OCI-M1 (cell line): ENCODE results near the gene ASTN1.

Experiments
- DNase-seq: peaks from one replicate; lab custom pipeline; 2025; lab: John Stamatoyannopoulos, UW

The ASTN1 gene

DNA sequence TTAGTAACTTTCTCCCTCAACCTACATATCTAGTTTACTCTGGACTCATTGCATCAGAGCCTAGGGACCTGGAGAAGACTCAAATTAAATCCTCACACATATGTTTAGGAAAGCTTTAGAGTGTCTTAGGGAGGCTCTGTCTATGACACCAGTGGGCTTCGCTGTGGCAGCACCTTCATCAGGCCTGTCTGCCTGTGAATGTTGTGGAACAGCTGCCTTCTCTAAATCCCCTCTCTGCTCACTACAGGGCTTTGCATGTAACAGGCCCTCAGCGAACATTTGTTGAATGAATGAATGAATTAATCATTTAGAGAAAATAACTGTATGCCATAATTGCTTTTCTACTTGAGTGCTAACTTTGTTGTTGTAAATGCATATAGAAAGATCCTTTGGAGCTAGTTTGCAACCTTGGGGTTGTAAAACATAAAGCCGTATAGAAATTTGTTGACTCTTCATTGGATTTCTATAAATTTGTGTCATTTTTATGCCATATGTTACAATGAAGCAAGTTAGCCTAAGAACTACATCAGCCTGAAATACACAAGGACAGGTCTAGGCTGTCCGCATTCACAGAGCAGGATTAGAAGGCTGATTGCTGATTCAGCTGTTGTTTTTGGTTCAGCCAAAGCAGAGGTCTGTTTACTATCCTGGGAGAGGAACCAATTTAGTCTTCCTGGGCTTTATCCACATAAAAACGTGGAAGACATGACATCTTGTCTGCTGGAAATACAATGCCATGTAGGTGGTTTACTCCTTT is 238.0 kb downstream of the ASTN1 start:
- DNase-seq: no peak

DNA sequence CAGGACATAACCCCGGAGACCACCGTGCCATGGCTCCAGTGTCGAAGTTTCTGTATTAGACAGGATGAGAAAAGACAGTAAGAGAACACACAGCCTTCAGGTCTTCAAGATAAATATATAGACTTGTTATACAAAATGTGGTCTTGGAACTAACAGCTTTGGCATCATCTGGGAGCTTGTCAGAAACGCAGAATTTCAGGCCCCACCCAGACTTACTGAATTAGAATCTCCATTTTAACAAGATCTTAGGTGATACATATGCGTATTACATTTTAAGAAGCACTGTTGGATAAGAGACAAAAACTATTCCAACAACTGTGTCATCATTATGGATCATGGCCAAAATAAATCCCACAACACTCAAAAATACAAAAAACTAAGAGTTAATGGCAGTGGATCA is 239.3 kb downstream of the ASTN1 start:
- DNase-seq: no peak

DNA sequence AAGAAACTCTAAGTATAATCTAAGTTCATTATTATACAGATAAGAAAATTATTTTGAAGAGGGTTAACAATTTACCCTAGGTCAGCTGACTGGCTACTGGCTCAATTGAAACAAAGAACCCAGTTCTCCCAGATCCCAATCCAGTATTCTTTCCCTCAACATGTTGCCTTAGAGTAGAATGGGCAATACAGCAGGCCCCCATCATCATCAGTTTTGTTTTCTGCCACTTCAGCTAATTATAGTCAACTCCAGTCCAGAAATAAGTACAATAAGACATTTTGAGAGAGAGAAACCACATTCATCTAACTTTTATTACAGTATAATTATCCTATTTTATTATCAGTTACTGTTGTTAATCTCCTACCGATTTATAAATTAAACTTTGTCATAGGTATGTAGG is 241.2 kb downstream of the ASTN1 start:
- DNase-seq: no peak

DNA sequence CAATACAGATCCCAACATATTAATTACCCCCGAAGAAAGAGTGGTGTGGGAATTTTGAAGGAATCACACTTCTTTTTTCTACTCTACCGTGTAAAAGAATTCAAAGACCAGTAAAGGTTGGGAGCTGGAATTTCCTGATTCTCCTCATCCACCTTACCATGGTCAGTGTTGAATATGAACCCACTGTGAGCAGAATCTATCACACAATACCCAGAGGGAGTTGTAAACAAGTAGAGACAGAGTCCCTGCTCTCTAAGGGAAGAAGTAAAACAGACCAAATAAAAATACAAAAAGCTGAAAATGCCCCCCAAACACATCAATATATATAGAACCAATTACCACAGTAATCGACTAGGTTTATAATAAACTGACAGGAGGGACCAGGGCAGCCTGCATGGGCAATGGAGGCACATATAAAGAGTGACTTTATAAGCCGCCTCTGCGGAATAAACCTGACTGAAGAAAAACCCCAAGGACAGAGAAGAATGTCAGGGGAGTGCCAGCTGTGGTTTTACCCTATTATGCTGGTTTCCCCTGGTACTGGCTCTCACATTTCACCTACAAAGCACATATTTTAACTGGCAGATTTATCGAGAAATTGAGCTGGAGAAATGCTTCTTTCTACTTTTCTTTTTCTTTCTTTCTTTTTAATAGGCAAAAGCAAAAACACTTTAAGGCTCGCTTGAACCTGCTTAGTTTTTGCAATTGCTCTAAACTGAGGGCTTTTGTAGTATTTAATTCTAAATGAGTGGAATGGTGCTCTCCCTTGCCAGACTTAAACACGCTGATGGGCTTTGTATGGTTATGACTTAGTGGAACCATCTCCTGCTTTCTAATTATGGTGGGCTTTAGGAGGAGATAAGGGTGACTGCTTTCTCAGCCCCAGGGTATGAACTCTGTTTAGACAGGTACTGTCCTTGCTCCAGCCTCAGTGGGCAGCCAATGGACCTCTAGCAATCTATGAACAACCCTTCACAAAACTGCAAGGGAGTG is 244.8 kb downstream of the ASTN1 start:
- DNase-seq: no peak

DNA sequence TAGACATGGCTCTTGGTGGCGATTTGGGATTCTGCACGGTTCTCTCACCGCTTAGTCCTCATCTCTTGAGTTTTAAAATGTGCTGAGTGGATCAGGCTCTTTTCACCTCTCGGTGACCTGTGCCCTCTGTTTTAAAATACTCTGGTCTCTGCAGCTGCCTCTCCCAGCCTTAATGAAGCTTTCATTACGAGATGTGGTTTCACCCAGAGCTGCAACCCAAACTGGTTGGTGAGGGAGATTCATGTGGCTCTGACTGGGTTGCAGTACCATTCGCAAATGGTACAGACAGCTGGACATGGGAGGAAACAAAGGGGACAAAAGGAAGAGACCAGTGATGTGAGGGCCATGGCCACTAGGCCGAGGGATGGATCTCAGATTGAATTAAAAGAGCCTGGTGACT is 258.9 kb downstream of the ASTN1 start:
- DNase-seq: no peak

DNA sequence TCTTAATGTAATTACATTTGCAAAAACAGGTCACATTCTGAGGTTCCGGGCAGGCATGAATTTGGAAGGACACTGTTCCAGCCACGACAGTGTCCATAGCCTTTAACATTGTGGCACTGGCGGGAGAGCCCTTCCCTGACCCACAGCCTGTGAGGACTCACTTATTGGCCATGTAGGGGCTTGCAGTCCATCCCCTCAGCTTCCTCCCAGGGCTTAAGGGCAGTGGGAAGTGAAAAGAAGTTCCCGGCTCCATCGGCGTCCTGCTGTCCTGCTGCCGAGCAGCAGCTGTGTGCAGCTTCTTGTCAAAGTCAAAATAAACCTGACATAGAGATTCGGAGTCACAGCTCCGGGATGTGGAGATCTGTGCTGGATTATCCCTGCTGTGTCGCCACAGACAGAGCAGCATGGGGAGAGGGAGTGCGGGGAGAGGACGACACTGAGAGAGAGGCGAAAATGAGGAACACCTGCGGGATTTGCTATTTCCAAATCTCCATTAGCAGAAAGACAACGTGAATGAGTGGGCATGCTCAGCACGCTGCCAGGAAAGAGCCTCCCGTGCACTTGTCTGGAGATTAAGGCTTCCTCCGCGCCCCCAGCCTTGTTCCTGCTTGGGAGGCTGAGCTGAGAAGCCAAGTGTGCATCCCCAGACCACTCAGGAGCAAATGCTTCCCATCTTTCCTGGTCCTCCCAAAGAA is 260.3 kb downstream of the ASTN1 start:
- DNase-seq: no peak

DNA sequence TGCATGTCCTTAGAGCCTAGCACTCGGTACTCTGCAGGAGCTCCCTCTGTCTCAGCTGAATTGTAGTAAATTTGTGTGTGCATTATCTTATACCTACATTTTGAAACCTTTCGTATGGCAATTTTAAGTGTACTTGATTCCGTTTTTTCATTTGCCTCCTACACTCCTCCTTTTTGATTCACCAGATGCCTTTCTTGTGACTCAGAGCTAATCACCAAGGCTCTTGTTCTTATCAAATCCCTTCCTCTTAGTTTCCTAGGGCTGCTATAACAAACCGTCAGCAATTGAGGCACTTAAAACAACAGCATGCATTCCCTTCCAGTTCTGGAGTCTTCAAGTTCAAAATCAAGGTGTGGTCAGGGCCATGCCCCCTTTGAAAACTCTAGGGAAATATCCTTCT is 261.0 kb downstream of the ASTN1 start:
- no peak for DNase-seq

DNA sequence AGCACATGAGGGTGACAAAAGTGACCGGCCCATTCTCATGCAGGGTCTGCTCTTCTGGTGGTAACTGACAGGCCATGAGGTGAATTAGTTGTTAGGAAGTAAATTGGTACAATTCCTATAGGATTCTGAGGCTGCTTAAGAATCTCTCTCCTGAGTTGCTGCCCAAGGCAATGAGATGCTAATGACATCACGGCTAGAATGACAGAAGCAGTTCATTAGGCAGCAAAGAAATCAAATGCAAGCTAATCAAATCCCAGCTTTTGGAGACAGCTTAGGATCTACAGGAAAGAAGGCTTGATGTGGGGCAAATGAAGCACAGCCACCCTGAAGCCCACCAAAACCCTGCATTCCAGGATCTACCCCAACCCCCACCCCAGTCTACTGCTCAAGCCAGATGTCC is 265.2 kb downstream of the ASTN1 start:
- DNase-seq: no peak

DNA sequence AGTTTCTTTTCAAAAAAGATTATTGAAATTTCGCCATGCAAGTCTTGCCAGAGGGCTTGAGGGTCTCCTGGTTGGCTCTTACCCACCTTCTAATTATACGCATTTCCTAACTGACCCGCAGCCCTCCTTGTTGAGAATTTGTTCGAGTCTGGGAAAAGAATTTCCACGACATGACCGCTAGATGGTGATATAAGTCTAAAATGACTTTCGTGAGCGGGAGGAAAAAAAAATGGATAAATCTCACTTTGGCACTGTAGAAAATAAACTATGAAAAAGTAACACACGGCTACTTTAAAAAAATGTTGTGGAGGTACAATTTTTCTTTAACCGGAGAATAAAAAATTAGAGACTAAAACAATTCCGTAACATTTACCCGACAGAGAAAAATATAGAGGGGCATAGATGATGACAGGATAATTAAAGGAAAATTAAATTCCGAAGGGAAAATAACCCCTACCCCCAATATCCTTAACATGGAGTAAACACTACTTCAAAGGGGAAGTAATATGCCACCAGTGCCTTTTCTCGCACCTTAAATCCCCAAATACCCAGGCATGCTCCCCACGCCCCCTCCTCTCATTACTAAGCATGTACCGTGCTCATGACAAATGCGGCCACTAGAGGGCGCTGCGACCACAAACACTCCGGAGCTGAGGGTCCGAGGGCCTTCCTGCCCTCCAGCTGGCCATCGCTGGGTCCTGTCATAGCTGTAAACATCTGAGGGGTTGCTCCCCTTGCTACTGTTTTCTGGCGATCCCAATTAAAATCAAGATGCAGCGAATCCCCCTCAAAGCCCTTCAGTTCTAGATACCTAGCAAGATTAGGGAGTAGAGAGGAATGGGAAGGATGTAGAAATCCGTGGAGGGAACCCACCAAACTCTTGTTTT is 266.9 kb downstream of the ASTN1 start:
- peak; percentile 79 for DNase-seq

DNA sequence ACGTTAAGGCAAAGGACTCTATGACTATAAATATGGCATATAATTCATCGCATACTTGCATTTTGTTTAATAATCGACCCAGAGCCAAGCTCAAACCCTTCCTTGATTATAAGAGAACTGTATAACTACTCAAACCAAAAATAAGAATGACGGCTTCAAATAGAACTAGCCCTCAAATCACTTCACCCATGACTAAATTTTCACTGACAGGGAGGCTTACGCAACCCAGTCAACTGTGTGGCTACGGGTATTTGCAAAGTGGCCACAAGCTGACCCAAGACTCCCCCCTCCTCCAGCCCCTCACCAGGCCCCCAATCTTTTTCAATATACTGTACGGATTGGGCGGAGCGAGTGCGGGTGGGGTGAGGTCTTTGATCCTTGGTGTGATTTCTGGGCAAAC is 268.3 kb downstream of the ASTN1 start:
- DNase-seq: no peak

DNA sequence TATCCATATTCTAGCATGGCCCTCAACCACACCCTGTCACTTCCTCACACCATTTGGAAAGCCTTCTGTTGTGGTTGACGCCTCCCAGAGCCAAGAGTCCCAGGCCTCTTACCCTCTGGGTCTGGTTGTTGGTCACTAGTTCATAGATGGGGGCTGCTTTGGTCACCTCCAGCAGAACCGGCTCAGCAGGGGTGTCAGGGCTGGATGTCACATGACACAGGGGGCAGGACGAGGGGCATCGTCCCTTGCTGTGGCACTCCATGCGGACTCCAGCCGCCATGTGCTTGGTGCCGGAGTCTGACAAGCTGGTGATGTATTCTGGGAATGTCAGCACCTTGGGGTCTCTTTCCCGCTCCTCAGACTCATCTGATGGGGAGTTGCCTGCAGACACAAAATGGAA is 270.1 kb downstream of the ASTN1 start:
- no peak for DNase-seq

DNA sequence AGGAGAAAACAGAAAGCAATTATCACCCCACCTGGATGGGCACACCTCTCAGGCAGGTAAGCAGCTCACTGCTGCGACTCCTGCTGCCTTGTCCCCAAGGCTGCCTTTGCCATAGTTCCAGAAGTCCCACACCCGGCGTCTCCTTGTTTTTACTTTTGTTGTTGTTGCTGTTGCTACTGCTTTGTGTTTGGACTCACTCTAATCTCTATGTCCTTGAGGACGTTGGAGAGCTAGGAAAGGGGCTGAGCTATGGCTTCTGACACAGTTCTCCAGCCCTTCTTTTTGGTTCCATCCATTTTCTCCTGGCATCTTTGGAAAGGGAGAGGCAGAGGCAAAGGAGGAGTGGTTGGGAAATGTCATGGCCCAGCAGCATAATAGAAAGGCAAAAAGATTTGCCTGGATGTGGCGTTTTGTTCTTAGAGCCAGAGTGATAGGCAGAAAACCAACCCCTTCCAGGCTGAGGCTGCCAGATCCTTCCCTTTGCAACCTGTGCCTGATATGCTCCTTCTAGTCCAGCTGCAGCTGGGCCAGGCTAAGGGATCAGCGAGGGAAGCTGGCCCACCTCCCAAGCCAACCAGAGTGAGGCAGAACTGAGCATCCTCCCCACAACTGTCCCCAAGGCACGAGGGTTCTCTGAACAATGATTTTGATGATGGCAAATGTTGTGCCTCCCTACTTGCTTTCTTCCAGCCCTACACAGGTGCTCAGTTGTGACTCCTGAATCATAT is 270.7 kb downstream of the ASTN1 start:
- DNase-seq: no peak

DNA sequence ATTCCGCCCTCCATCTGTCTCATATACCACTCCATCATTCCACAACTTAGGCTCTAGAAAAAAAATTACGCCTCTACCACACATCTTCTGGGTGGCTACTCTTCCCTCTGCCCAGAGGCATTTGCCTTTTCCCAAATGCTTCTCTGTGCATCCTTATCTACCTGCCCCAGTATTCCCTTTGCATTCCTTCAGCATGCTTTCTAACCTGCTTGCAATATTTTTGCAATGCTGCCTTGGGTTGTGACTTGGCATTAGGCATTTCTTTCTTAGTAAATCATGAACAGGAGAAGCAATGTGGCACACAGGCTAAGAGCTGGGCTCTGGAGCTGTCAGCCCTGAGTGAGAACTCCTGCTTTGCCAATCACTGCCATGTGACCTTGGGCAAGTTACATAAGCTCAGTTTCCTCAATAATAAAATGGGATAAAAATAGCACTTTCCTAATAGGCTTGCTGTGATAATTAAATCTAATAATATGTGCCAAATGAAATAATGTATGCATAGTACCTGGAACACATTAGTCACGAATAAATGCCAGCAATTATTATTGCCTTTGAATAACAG is 276.0 kb downstream of the ASTN1 start:
- DNase-seq: no peak

DNA sequence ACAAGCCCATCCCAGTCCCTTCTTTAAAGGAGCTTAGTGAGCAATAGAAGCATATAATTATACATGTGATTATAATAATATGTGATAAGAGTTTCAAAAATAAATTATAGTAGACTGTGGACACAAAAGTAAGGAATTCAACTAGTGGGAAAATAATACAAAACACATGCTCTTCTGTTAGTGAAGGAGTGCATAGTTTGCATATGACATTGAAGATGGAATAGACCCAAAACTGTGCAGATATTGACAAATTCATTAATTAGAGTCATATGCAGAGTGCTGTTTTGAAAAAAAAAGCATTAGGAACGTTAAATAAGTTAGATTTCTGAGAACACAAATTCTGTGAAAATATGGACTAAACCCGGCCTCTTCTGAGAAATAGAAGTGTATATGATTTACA is 278.8 kb downstream of the ASTN1 start:
- DNase-seq: no peak

DNA sequence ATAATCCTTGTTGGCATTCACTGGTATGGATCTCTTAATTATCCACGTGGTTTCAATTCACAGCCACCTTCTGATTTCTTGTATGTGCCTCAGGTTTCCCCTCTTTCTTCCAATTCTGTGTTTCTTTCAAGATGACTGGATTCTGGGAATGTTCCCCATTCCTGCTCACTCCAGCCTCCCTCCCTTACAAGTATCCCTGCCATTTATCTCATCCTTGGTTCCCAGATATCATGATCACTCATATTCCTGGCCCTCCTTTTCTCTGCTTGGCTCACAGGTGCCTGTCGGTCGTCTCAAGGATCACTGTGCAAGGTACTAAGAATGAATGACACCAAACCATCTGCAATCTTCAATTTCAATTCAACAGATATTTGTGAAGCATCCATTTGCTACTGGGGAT is 279.2 kb downstream of the ASTN1 start:
- no peak for DNase-seq

DNA sequence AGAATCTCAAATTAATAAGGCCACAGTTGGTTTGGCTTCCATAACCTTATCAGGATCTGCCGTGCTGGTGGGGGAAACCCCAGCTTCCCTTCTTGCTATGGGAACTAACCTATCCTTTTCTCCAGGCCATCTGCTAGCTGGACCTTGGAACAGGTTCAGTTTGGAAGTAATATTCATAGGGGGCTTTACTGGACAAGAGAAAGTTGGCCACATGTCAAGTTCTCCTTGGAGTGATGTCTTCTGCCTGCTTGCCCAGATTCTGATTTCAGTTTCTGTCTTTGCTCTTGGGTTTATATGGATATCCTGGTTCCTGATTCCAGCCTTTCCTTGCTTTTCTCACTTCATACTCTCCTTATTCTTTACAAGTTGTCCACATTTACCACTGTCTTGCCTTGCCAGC is 279.6 kb downstream of the ASTN1 start:
- DNase-seq: peak; percentile 20

DNA sequence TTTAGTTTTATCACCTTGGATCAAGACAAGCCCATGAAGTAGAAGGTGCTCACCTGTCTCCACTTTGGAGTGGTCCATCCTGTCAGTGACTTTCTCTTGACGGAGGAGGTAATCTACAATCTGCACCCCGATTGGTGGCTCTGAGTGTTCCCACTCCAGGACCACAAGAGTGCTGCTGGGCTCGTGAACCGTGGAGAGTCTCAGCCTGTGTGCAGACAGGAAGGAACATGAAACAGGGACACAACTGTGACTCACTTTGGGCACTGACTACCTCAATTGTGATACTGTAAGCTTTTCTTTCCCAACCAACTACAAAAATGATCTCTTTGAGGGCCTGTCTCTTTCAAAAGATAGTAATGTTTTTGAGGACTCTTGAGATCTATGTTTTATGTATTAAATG is 280.2 kb downstream of the ASTN1 start:
- DNase-seq: no peak

DNA sequence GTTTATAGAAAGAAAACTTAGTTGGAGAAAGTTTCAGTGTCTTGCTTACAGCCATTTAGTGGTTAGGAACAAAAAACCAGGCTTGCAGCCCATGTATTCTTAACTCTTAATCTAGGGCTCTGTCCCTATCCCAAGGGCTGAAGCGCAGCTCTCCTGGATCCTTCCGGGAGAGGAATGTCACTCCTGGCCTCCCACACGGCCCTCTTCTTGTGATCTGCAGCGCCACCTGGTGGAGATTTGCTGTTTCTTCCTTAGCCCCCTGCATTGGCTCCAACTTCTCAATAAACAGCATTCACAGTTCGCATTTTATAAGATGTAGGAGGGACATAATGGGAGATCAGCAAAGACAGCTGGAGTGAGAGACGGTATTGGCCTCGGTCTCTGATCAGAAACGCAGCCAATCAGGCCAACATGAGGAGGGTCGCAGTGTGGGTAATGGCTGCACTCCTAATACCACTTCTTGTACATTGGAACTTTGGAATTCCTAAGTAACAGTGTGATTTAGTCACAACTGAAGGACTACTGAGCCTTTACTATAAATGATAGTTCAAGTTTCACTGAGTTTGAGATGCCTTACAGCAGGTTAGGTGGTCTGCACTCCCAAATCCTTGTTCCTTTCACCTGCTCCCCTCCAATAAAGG is 283.4 kb downstream of the ASTN1 start:
- peak; percentile 94 for DNase-seq

DNA sequence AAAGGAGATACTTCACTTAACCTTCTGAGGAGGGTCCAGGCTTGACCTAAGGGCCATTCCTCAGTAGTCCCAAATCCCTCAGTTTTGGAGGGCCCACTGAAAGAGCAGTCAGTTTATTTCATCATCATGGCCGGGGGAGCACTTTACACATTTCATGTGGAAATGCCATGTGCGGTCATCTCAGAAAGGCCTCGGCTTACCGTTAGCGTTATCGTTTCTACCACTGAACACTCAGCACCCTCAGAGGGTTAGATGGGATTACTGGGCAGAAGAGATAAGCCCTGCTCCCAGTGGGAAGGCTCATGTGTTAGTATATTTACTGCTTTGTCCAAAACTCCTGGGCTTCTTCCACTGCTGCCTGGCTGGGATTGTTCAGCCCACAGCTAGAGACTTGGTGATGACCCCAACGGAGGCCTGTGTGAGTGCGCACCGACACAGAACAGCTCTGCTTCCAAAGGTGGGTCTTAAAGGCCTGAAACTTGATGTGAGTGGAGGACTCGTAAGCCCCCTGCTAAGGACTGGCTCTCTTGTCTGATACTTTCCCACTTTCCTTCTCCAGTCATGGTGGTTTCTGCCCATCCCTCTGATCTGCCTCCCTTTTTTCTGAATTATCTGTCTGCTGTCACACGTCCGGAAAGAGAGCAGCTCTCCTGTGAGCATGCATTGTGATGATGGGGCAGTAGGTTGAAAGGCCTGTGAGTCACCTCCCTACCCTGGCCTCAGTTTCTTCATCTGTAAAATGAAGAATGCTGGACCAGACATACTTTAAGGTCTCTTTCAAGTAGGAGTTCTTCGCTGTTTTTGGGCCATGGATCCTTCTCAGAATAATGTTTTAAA is 284.5 kb downstream of the ASTN1 start:
- DNase-seq: peak; percentile 96
